Measurements from ENCODE around the gene S100A11. TPM values are rescaled to one million over a fixed set of nuclear protein-coding genes. Genes with fewer than 3 reads are reported as not detected.
A peak's percentile ranks its signal among the peaks of the same experiment; 100 is the strongest.

Gene S100A11
- total and polyA plus RNA-seq, 2 donors from 2014 or later, result 835 to 925 TPM

- intact Hi-C loops (cut with DNase I), result no loop called here
- DNase-seq, result no peak
- H3K36me3 ChIP-seq (ENCODE audit: control insufficient read depth in 2 of 3, insufficient read depth in 3 of 3, low read length in 3 of 3), result no peaks in the 10 kb centered on the region
- H3K27ac ChIP-seq (ENCODE audit: low read depth in 2 of 2, low read length in 2 of 2), result no peak overlapping the region
- no peaks in the 10 kb centered on the region for H3K9me3 ChIP-seq (ENCODE audit: control insufficient read depth in 2 of 3, insufficient read depth in 1 of 3, low read length in 3 of 3)
- H3K4me1 ChIP-seq (ENCODE audit: control insufficient read depth in 2 of 3, insufficient read depth in 2 of 3, low read depth in 1 of 3, low read length in 3 of 3), result no peaks in the 10 kb centered on the region
- no peak overlapping the region for H3K9ac ChIP-seq (ENCODE audit: low read length in 3 of 3)
- TF ChIP-seq CTCF (IDR thresholded peaks at IDR 0.05; ENCODE audit: borderline replicate concordance, extremely low read depth, insufficient read depth), result no peak
- H3K27me3 ChIP-seq (ENCODE audit: control insufficient read depth, insufficient read depth, low read length), result no peaks in the 10 kb centered on the region
- no peak overlapping the region for H3K4me3 ChIP-seq (ENCODE audit: low read length in 3 of 3)
- no peak for FAIRE-seq
These were observed 15.2 kb downstream of the S100A11 start for GRCh38 chr1:152021569-152021968.

GRCh38 chr1:152020849-152021248 is 16.0 kb downstream of the S100A11 start:
- Histone ChIP-seq H3K36me3 (ENCODE audit: control insufficient read depth in 2 of 3, insufficient read depth in 3 of 3, low read length in 3 of 3) (no peaks in the 10 kb centered on the region), H3K27ac (ENCODE audit: low read depth in 2 of 2, low read length in 2 of 2) (no peak overlapping the region)
- FAIRE-seq, result no peak

DNA sequence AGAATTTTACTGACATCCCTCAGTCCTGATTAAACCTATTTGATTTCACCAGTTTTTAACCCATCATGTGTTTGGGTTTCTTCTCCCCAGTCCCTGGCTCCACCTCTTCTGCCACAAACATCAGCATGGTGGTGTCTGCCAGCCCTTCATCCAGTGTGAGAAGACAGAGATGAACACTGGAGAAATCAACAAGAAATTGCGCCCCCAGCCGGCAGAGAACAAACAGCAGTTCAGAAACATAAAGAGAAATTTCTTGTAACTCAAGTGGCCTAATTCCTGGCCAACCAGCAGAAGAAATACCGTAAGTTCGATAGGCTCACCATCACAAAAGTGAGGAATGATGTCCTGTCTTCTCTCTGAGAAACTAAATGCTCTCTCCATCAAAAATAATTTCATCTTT is 18.3 kb downstream of the S100A11 start:
- Histone ChIP-seq H3K9ac (ENCODE audit: low read length in 3 of 3) (no peak overlapping the region), H3K9me3 (ENCODE audit: control insufficient read depth in 2 of 3, insufficient read depth in 1 of 3, low read length in 3 of 3) (no peaks in the 10 kb centered on the region), H3K4me1 (ENCODE audit: control insufficient read depth in 2 of 3, insufficient read depth in 2 of 3, low read depth in 1 of 3, low read length in 3 of 3) (no peaks in the 10 kb centered on the region), H3K36me3 (ENCODE audit: control insufficient read depth in 2 of 3, insufficient read depth in 3 of 3, low read length in 3 of 3) (no peaks in the 10 kb centered on the region), H3K27me3 (ENCODE audit: control insufficient read depth, insufficient read depth, low read length) (no peaks in the 10 kb centered on the region), H3K4me3 (ENCODE audit: low read length in 3 of 3) (no peak overlapping the region), H3K27ac (ENCODE audit: low read depth in 2 of 2, low read length in 2 of 2) (no peak overlapping the region)
- FAIRE-seq (no peak), DNase-seq (no peak)
- intact Hi-C loops (cut with DNase I), result no loop called here
- peak; percentile 10 for TF ChIP-seq CTCF (IDR thresholded peaks at IDR 0.05; ENCODE audit: borderline replicate concordance, extremely low read depth, insufficient read depth)

More at GRCh38 chr1:152020849-152021248, 16.0 kb downstream of the S100A11 start:
- Histone ChIP-seq H3K4me1 (ENCODE audit: control insufficient read depth in 2 of 3, insufficient read depth in 2 of 3, low read depth in 1 of 3, low read length in 3 of 3) (no peaks in the 10 kb centered on the region), H3K9me3 (ENCODE audit: control insufficient read depth in 2 of 3, insufficient read depth in 1 of 3, low read length in 3 of 3) (no peaks in the 10 kb centered on the region), H3K4me3 (ENCODE audit: low read length in 3 of 3) (no peak overlapping the region), H3K27me3 (ENCODE audit: control insufficient read depth, insufficient read depth, low read length) (no peaks in the 10 kb centered on the region), H3K9ac (ENCODE audit: low read length in 3 of 3) (no peak overlapping the region)
- no peak for DNase-seq
- no peak for TF ChIP-seq CTCF (IDR thresholded peaks at IDR 0.05; ENCODE audit: borderline replicate concordance, extremely low read depth, insufficient read depth)
- intact Hi-C loops (cut with DNase I), result no loop called here

GRCh38 chr1:152015766-152016165 is 21.0 kb downstream of the S100A11 start:
- Histone ChIP-seq H3K36me3 (ENCODE audit: control insufficient read depth in 2 of 3, insufficient read depth in 3 of 3, low read length in 3 of 3) (no peaks in the 10 kb centered on the region), H3K9ac (ENCODE audit: low read length in 3 of 3) (no peak overlapping the region), H3K27me3 (ENCODE audit: control insufficient read depth, insufficient read depth, low read length) (no peaks in the 10 kb centered on the region), H3K9me3 (ENCODE audit: control insufficient read depth in 2 of 3, insufficient read depth in 1 of 3, low read length in 3 of 3) (no peaks in the 10 kb centered on the region), H3K27ac (ENCODE audit: low read depth in 2 of 2, low read length in 2 of 2) (no peak overlapping the region), H3K4me1 (ENCODE audit: control insufficient read depth in 2 of 3, insufficient read depth in 2 of 3, low read depth in 1 of 3, low read length in 3 of 3) (no peaks in the 10 kb centered on the region), H3K4me3 (ENCODE audit: low read length in 3 of 3) (no peak overlapping the region)
- FAIRE-seq (no peak), DNase-seq (no peak)
- intact Hi-C loops (cut with DNase I), result no loop called here
- TF ChIP-seq CTCF (IDR thresholded peaks at IDR 0.05; ENCODE audit: borderline replicate concordance, extremely low read depth, insufficient read depth), result no peak
